Activated CD4-positive, alpha-beta T cell treated with anti-CD3 and anti-CD28 coated beads, Interleukin-2, Interleukin-6, amounts not matched to agents 100 ng/mL and 50 ng/mL, durations not matched to agents 16 hours and 8 hours (primary cell): ENCODE measurements around the gene SIAE.

Experiments
- DNase-seq: peaks from one replicate; pipeline ENCODE4 v3.0.0-alpha.2; 2020

The SIAE gene

GRCh38 chr11:124662106-124662505 is 11.4 kb downstream of the SIAE start:
- DNase-seq: no peak

- DNase-seq: no peak
Measured at GRCh38 chr11:124661553-124661952, 12.0 kb downstream of the SIAE start.

- DNase-seq: no peak
Measured at GRCh38 chr11:124658986-124659385, 14.6 kb downstream of the SIAE start.

- no peak for DNase-seq
Measured at GRCh38 chr11:124658501-124658900, 15.0 kb downstream of the SIAE start.

GRCh38 chr11:124657904-124658303 is 15.6 kb downstream of the SIAE start:
- no peak for DNase-seq

- no peak for DNase-seq
Measured at GRCh38 chr11:124656774-124657630, 16.5 kb downstream of the SIAE start.

- no peak for DNase-seq
Measured at GRCh38 chr11:124648610-124649009, 24.9 kb downstream of the SIAE start.

GRCh38 chr11:124646148-124646547 is 27.4 kb downstream of the SIAE start:
- no peak for DNase-seq

GRCh38 chr11:124644426-124645280 is 28.9 kb downstream of the SIAE start:
- peak; percentile 24 for DNase-seq

- DNase-seq: no peak
Measured at GRCh38 chr11:124643605-124644425, 29.7 kb downstream of the SIAE start.

- DNase-seq: no peak
Measured at GRCh38 chr11:124643042-124643604, 30.4 kb downstream of the SIAE start.

GRCh38 chr11:124642628-124643027 is 30.9 kb downstream of the SIAE start:
- no peak for DNase-seq

GRCh38 chr11:124640666-124641065 is 32.9 kb downstream of the SIAE start:
- DNase-seq: no peak

GRCh38 chr11:124639186-124639585 is 34.4 kb downstream of the SIAE start:
- no peak for DNase-seq

- no peak for DNase-seq
Measured at GRCh38 chr11:124638500-124638899, 35.0 kb downstream of the SIAE start.

- DNase-seq: no peak
Measured at GRCh38 chr11:124635932-124636331, 37.6 kb downstream of the SIAE start.

GRCh38 chr11:124633355-124633754 is 40.2 kb downstream of the SIAE start:
- no peak for DNase-seq

GRCh38 chr11:124629961-124630360 is 43.6 kb downstream of the SIAE start:
- DNase-seq: no peak

- no peak for DNase-seq
Measured at GRCh38 chr11:124627546-124627945, 46.0 kb downstream of the SIAE start.

- DNase-seq: no peak
Measured at GRCh38 chr11:124625504-124626168, 47.9 kb downstream of the SIAE start.

- DNase-seq: no peak
Measured at GRCh38 chr11:124623861-124624525, 49.5 kb downstream of the SIAE start.
